H1 (cell line): Measurements from ENCODE around the gene PIP5K1B. TPM values are rescaled to one million over a fixed set of nuclear protein-coding genes. Genes with fewer than 3 reads are reported as not detected.
A peak's percentile ranks its signal among the peaks of the same experiment; 100 is the strongest.

Experiments
- CTCF ChIA-PET: fragments of 300-600 bp; sonication (Branson Sonifier 250); formaldehyde crosslinking; loops from one replicate; lab custom pipeline; 2021; ENCODE audit not compliant: partially characterized antibody; lab: Charles Lee
- POLR2A ChIA-PET: fragments of 300-600 bp; sonication (Branson Sonifier 250); formaldehyde crosslinking; loops from one replicate; lab custom pipeline; 2021; ENCODE audit warnings: inconsistent platforms; ENCODE audit not compliant: partially characterized antibody; lab: Charles Lee
- DNase-seq, 2 experiments: peaks; one replicate each; pipeline versions ENCODE4 v3.0.0 to v3.0.0-alpha.2; 2010 to 2022; ENCODE audit warnings: low spot score in 2 of 2, low read depth in 1 of 2, mixed read lengths in 1 of 2
- FAIRE-seq: peaks from 2 replicates; lab custom pipeline; 2011; peaks lifted over from hg19 to GRCh38; lab: Jason Lieb, UNC
- H2AFZ ChIP-seq: 2 replicates; pipeline ENCODE4 v1.8.1; 2012; ENCODE audit warnings: low read length, inconsistent platforms
- H2AK5ac ChIP-seq: 2 replicates; pipeline ENCODE4 v1.6.1; 2013; ENCODE audit warnings: low read depth, low read length
- H2BK120ac ChIP-seq: replicated peaks from 2 replicates; pipeline ENCODE3; 2013; ENCODE audit warnings: low read depth, low read length, inconsistent platforms
- H2BK12ac ChIP-seq: 2 replicates; pipeline ENCODE4 v1.6.1; 2013; ENCODE audit warnings: low read depth, low read length
- H2BK15ac ChIP-seq: 2 replicates; pipeline ENCODE4 v1.6.1; 2013; ENCODE audit warnings: low read length
- H2BK20ac ChIP-seq: 2 replicates; pipeline ENCODE4 v1.6.1; 2013; ENCODE audit warnings: low read length
- H2BK5ac ChIP-seq: 2 replicates; pipeline ENCODE4 v1.6.1; 2013; ENCODE audit warnings: low read depth, low read length
- H3K14ac ChIP-seq: 2 replicates; pipeline ENCODE4 v1.6.1; 2013; ENCODE audit warnings: inconsistent platforms; ENCODE audit not compliant: insufficient read length
- H3K18ac ChIP-seq: 2 replicates; pipeline ENCODE4 v1.6.1; 2013; ENCODE audit warnings: low read length; ENCODE audit errors: extremely low read depth
- H3K23ac ChIP-seq: 2 replicates; pipeline ENCODE4 v1.6.1; 2013; ENCODE audit warnings: inconsistent platforms; ENCODE audit not compliant: insufficient read length
- H3K23me2 ChIP-seq: 2 replicates; pipeline ENCODE4 v1.6.1; 2013; ENCODE audit warnings: low read depth, low read length
- H3K27ac ChIP-seq: 2 replicates; pipeline ENCODE4 v1.6.1; 2011; ENCODE audit warnings: low read depth, low read length, inconsistent platforms
- H3K27me3 ChIP-seq, 4 experiments: replicated peaks in 1 of 4; 1 replicate in 1 of 4; 2 replicates in 3 of 4; pipeline versions ENCODE4 v1.6.1 to v1.8.1; 2011 to 2013; ENCODE audit warnings: low read length in 3 of 4, mild to moderate bottlenecking in 3 of 4, inconsistent platforms in 2 of 4, mixed read lengths in 2 of 4, moderate library complexity in 1 of 4; ENCODE audit not compliant: control insufficient read depth in 3 of 4, insufficient read depth in 3 of 4; ENCODE audit errors: extremely low read depth in 1 of 4
- H3K36me3 ChIP-seq, 4 experiments: 2 replicates each; pipeline versions ENCODE4 v1.6.1 to v1.8.1; 2011 to 2013; ENCODE audit warnings: mild to moderate bottlenecking in 4 of 4, low read length in 3 of 4, moderate library complexity in 2 of 4, control low read depth in 1 of 4, inconsistent platforms in 1 of 4; ENCODE audit not compliant: insufficient read depth in 4 of 4, control insufficient read depth in 2 of 4
- H3K4ac ChIP-seq: replicated peaks from 2 replicates; pipeline ENCODE3; 2013; ENCODE audit warnings: low read length, low read depth, mixed read lengths, inconsistent platforms; ENCODE audit not compliant: insufficient read length
- H3K4me1 ChIP-seq, 4 experiments: replicated peaks in 1 of 4; 1 replicate in 1 of 4; 2 replicates in 3 of 4; pipeline versions ENCODE4 v1.6.1 to v1.8.1; 2011 to 2013; ENCODE audit warnings: low read length in 3 of 4, inconsistent platforms in 2 of 4, mixed read lengths in 1 of 4; ENCODE audit not compliant: insufficient read depth in 4 of 4, control insufficient read depth in 3 of 4
- H3K4me2 ChIP-seq, 2 experiments: 2 replicates each; pipeline versions ENCODE4 v1.6.1 to v1.8.1; 2011 to 2013; ENCODE audit warnings: low read depth in 2 of 2, low read length in 2 of 2, control low read depth in 1 of 2, inconsistent platforms in 1 of 2, mild to moderate bottlenecking in 1 of 2; ENCODE audit not compliant: insufficient read depth in 1 of 2
- H3K4me3 ChIP-seq, 4 experiments: fragments of 200-600, 300-600 bp in 1 of 4; sonication (generic), shearing (Covaris generic), sonication (Bioruptor Twin) in 1 of 4; 2 replicates each; pipeline versions ENCODE4 v1.5.1 to v1.8.1; 2011 to 2016; ENCODE audit warnings: low read length in 4 of 4, low read depth in 3 of 4, control low read depth in 2 of 4, inconsistent platforms in 2 of 4, mild to moderate bottlenecking in 2 of 4, mixed read lengths in 1 of 4, moderate library complexity in 1 of 4; ENCODE audit not compliant: insufficient read depth in 2 of 4; ENCODE audit errors: extremely low read depth in 1 of 4
- H3K56ac ChIP-seq: replicated peaks from 2 replicates; pipeline ENCODE3; 2013; ENCODE audit warnings: low read depth, mild to moderate bottlenecking, mixed read lengths, low read length, inconsistent platforms; ENCODE audit not compliant: insufficient read length
- H3K79me1 ChIP-seq: 2 replicates; pipeline ENCODE4 v1.6.1; 2013; ENCODE audit warnings: low read depth, low read length, control low read depth
- H3K79me2 ChIP-seq, 2 experiments: 2 replicates each; pipeline versions ENCODE4 v1.6.1 to v1.8.1; 2012 to 2013; ENCODE audit warnings: low read length in 2 of 2, mild to moderate bottlenecking in 2 of 2, inconsistent platforms in 1 of 2; ENCODE audit not compliant: insufficient read depth in 2 of 2, control insufficient read depth in 1 of 2
- H3K9ac ChIP-seq, 4 experiments: replicated peaks in 1 of 4; 1 replicate in 1 of 4; 2 replicates in 3 of 4; pipeline versions ENCODE4 v1.6.1 to v1.8.1; 2011 to 2013; ENCODE audit warnings: low read depth in 3 of 4, low read length in 3 of 4, control low read depth in 2 of 4, mild to moderate bottlenecking in 2 of 4, moderate library complexity in 2 of 4, inconsistent platforms in 1 of 4; ENCODE audit errors: extremely low read depth in 1 of 4
- H3K9me3 ChIP-seq, 2 experiments: 2 replicates each; pipeline versions ENCODE4 v1.6.1 to v1.8.1; 2012 to 2013; ENCODE audit warnings: mild to moderate bottlenecking in 2 of 2, moderate library complexity in 2 of 2, control low read depth in 1 of 2, inconsistent platforms in 1 of 2, low read depth in 1 of 2, low read length in 1 of 2, mixed read lengths in 1 of 2; ENCODE audit not compliant: insufficient read depth in 2 of 2
- H4K20me1 ChIP-seq, 2 experiments: replicated peaks in 1 of 2; 2 replicates each; pipeline versions ENCODE3 to v1.8.1; 2011 to 2013; ENCODE audit warnings: inconsistent platforms in 2 of 2, low read length in 2 of 2, mild to moderate bottlenecking in 1 of 2; ENCODE audit not compliant: insufficient read depth in 2 of 2, control insufficient read depth in 1 of 2
- H4K5ac ChIP-seq: 2 replicates; pipeline ENCODE4 v1.6.1; 2013; ENCODE audit warnings: low read length, low read depth, mixed read lengths, inconsistent platforms; ENCODE audit not compliant: insufficient read length
- H4K8ac ChIP-seq: 2 replicates; pipeline ENCODE4 v1.8.0; 2013; ENCODE audit warnings: mild to moderate bottlenecking, moderate library complexity, low read length, inconsistent platforms; ENCODE audit not compliant: insufficient read depth; ENCODE audit errors: extremely low read depth
- H4K91ac ChIP-seq: replicated peaks from 2 replicates; pipeline ENCODE3; 2013; ENCODE audit warnings: low read length, mixed read lengths, inconsistent platforms; ENCODE audit not compliant: insufficient read length
- BRCA1 ChIP-seq: IDR thresholded peaks from 2 replicates; pipeline ENCODE4 v1.6.1; 2012; ENCODE audit warnings: low read depth, low read length, improper control_type of control experiment
- CBX8 ChIP-seq: fragments of 300-800, 300-1000 bp; sonication (generic); IDR thresholded peaks from 2 replicates; pipeline ENCODE4 v1.7.1; 2016; ENCODE audit warnings: low read depth, low read length, borderline replicate concordance
- CEBPB ChIP-seq: IDR thresholded peaks from 2 replicates; pipeline ENCODE4 v1.6.1; 2012; ENCODE audit warnings: low read depth, low read length
- FOSL1 ChIP-seq: IDR thresholded peaks from 2 replicates; pipeline ENCODE4 v1.6.1; 2011; ENCODE audit warnings: mild to moderate bottlenecking, low read depth, low read length, moderate library complexity; ENCODE audit not compliant: insufficient read depth
- HDAC2 ChIP-seq, 2 experiments: fragments of 300-600 bp in 1 of 2; sonication (generic) in 1 of 2; IDR thresholded peaks; 2 replicates each; pipeline ENCODE4 v1.6.1; 2011 to 2012; ENCODE audit warnings: low read depth in 2 of 2, low read length in 2 of 2, mild to moderate bottlenecking in 2 of 2, moderate library complexity in 2 of 2, borderline replicate concordance in 1 of 2, inconsistent platforms in 1 of 2
- JUND ChIP-seq: IDR thresholded peaks from 2 replicates; pipeline ENCODE4 v1.6.1; 2011; ENCODE audit warnings: mild to moderate bottlenecking, improper control_type of control experiment, low read length
- RNF2 ChIP-seq: fragments of 200-900, 300-1000 bp; sonication (generic); IDR thresholded peaks from 2 replicates; pipeline ENCODE4 v1.7.1; 2016; ENCODE audit warnings: borderline replicate concordance, low read depth, mild to moderate bottlenecking, antibody characterized with exemption, low read length; ENCODE audit not compliant: poor library complexity, severe bottlenecking; ENCODE audit errors: missing control alignments
- TAF7 ChIP-seq: optimal IDR thresholded peaks from 2 replicates; pipeline ENCODE3; 2011; ENCODE audit warnings: low read depth, mild to moderate bottlenecking, inconsistent platforms, low read length, moderate library complexity, borderline replicate concordance
- TEAD4 ChIP-seq: IDR thresholded peaks from 2 replicates; pipeline ENCODE4 v1.6.1; 2012; ENCODE audit warnings: low read depth, low read length, inconsistent platforms, mixed read lengths
- WGBS, 2 experiments: shearing (Covaris generic) in 1 of 2; methylation state at CpG; one replicate each; pipeline versions ENCODE4 v1.1.6 to v1.1.7; 2013 to 2015; ENCODE audit warnings: low lambda C conversion rate in 2 of 2, mixed read lengths in 2 of 2, inconsistent platforms in 1 of 2, low coverage in 1 of 2, missing lambda C conversion rate in 1 of 2; ENCODE audit not compliant: insufficient replicate concordance in 2 of 2, insufficient coverage in 1 of 2, insufficient read length in 1 of 2; ENCODE audit errors: extremely low coverage in 1 of 2, missing lambda C conversion rate in 1 of 2; 5-methylcytosine and 5-hydroxymethylcytosine counted together
- polyA plus RNA-seq, 7 experiments: library from polyadenylated mRNA; depleted of rRNA in 3 of 7; stranded (reverse) in 5 of 7; unstranded in 2 of 7; fragments of >200 nt in 5 of 7; fragments of 200-250 nt in 2 of 7; gene quantifications; 1 replicate in 5 of 7; 2 replicates in 1 of 7; 4 replicates in 1 of 7; pipeline versions ENCODE4 v1.2.1 to v1.2.3, GENCODE V29; 2011 to 2013; ENCODE audit warnings: missing spikeins in 2 of 7, mixed read lengths in 2 of 7
- total RNA-seq: library from RNA; stranded (reverse); fragmentation: NEBNext Ultra II Directional; extraction: Animal tissue kit (Norgen Biotek cat#: 25700); gene quantifications from 2 replicates; pipeline ENCODE4 v1.2.1, GENCODE V29; 2021
- TF ChIP-seq, protein P1 (sequence below): IDR thresholded peaks from 2 replicates; pipeline ENCODE4 v1.6.1; 2012; ENCODE audit warnings: inconsistent platforms

PIP5K1B gene
- total and polyA plus RNA-seq, 2 of the 8 experiments (the other 6 are each of a cell fraction or from before 2014, with no cell fraction given): 4.7 to 7.7 TPM

DNA sequence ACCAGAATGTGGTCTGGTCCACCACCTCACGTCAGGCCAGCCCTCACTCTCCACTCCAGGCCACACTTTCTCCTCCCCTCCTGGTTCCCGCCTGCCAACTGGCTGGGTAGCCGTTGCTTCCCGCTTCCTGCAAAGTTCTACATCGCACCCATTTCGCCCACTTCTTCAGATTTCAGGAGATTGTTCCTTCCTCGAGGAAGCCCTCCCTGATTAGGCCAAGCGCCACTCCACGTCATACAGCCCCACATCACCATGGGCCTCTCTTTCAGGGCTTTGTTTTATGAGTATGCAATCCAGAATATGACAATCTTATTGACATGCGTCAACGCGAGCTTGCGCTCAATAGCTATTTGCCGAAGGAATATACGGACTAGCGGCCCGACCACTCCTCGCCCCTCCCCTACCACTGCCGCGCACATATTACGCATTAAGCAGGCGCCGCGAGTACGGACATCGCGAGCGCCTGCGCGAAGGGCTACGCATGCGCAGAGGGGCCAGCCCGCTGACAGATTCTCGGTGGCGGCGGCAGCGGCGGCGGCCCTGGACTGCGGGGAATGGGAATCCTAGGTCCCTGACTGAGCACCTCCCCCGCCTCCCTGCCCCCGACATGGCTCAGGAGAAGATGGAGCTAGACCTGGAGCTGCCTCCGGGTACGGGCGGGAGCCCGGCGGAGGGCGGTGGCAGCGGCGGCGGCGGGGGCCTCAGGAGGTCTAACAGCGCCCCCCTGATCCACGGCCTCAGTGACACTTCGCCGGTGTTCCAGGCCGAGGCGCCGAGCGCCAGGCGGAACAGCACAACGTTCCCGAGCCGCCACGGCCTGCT lies 74.7 kb downstream of the PIP5K1B start:
- H3K27ac ChIP-seq: peak overlapping the region; percentile 83
- peak overlapping the region; percentile 86 for H2AFZ ChIP-seq
- H4K20me1 ChIP-seq: peaks cover 2 to 7% of the 10 kb centered on the region in 2 experiments
- no peak overlapping the region for H2AK5ac ChIP-seq
- H2BK15ac ChIP-seq: no peak overlapping the region
- peak overlapping the region; percentile 95 for H3K4ac ChIP-seq
- peak overlapping the region; percentile 94 for H4K91ac ChIP-seq
- H2BK12ac ChIP-seq: peak overlapping the region; percentile 18; the same call in 1 of the 2 replicates
- H4K5ac ChIP-seq: peak overlapping the region; percentile 55
- peaks cover 2% of the 10 kb centered on the region; the same call in 1 of the 2 replicates for H3K79me1 ChIP-seq
- H2BK120ac ChIP-seq: peak overlapping the region; percentile 50
- ChIA-PET POLR2A (interaction anchor here (0.7 to 2.0 kb wide), 7 partner anchors 10 to 159 kb away, joined by 3 to 5 read pairs (median 3); no protein-coding TSS in a partner anchor), CTCF (interaction anchor here (0.7 to 1.3 kb wide), 6 partner anchors 8 to 221 kb away, joined by 3 to 4 read pairs (median 3); no protein-coding TSS in a partner anchor)
- H2BK5ac ChIP-seq: peak overlapping the region; percentile 89
- peak; percentile 84 to 98 for DNase-seq
- peak overlapping the region; percentile 60 to 91 (median 88) for H3K9ac ChIP-seq
- H3K18ac ChIP-seq: peak overlapping the region; percentile 55; the same call in 1 of the 2 replicates
- peak; percentile 68 for FAIRE-seq
- peaks cover 9% of the 10 kb centered on the region for H3K23me2 ChIP-seq
- H3K36me3 ChIP-seq: no peaks in the 10 kb centered on the region
- H3K4me1 ChIP-seq: peaks cover 0 to 7% (median 3%) of the 10 kb centered on the region in 4 experiments; a peak in 3 of 7 replicates
- H3K4me3 ChIP-seq: peak overlapping the region; percentile 70 to 96 (median 82)
- H4K8ac ChIP-seq: peak overlapping the region; percentile 98
- no peak overlapping the region for H3K14ac ChIP-seq
- no peaks in the 10 kb centered on the region for H3K9me3 ChIP-seq
- no peaks in the 10 kb centered on the region for H3K27me3 ChIP-seq
- H3K4me2 ChIP-seq: peak overlapping the region; percentile 85 to 90
- WGBS, 2 experiments: 4% methylated on average over 57 of the region's 65 CpGs; no CpG with 5 or more reads in 1 of the 2 experiments
- H3K56ac ChIP-seq: peak overlapping the region; percentile 34
- peaks cover 0 to 29% of the 10 kb centered on the region in 2 experiments; a peak in 2 of 4 replicates for H3K79me2 ChIP-seq
- no peak overlapping the region for H2BK20ac ChIP-seq
- H3K23ac ChIP-seq: no peak overlapping the region
- no peak for TF ChIP-seq RNF2
- TF ChIP-seq FOSL1: no peak
- peak in 1 of 2 experiments; percentile 92; a peak in 2 of 4 replicates for TF ChIP-seq HDAC2 (IDR thresholded peaks at IDR 0.05; ENCODE audit: borderline replicate concordance in 1 of 2, low read depth in 2 of 2, low read length in 2 of 2)
- TF ChIP-seq BRCA1: peak; percentile 66
- no peak for TF ChIP-seq TEAD4
- TF ChIP-seq CEBPB: no peak
- no peak for TF ChIP-seq CBX8
- TF ChIP-seq, protein P1, sequence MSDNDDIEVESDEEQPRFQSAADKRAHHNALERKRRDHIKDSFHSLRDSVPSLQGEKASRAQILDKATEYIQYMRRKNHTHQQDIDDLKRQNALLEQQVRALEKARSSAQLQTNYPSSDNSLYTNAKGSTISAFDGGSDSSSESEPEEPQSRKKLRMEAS: peak; percentile 13
- TF ChIP-seq TAF7: peak; percentile 65
- TF ChIP-seq JUND: no peak; the same call in 1 of the 2 replicates
